ENCODE data around the gene LRMDA. TPM values are rescaled to one million over a fixed set of nuclear protein-coding genes. Genes with fewer than 3 reads are reported as not detected.

The LRMDA gene
- total RNA-seq, 1 donor from 2014 or later, result not detected

- no peak for ATAC-seq (ENCODE audit: low read depth)
- no peak overlapping the region for H3K27ac Mint-ChIP-seq
- H3K4me3 Mint-ChIP-seq, result no peak overlapping the region
- intact Hi-C loops (cut with micrococcal nuclease), result no loop called here
- ChIA-PET POLR2A (no interaction called here), CTCF (no interaction called here)
- H3K9me3 Mint-ChIP-seq, result peaks cover 13% of the 10 kb centered on the region
- H3K27me3 Mint-ChIP-seq, result peaks cover 6% of the 10 kb centered on the region
- no peak for TF ChIP-seq CTCF (IDR thresholded peaks at IDR 0.05)
- DNase-seq, result no peak
- no peaks in the 10 kb centered on the region for H3K36me3 Mint-ChIP-seq (ENCODE audit: low read depth)
- no peaks in the 10 kb centered on the region for H3K4me1 Mint-ChIP-seq
These were observed 16.7 kb downstream of the LRMDA start for GRCh38 chr10:75448166-75448565.

- POLR2A ChIA-PET, result no interaction called here
- CTCF ChIA-PET, result no interaction called here
- no peak for TF ChIP-seq CTCF (IDR thresholded peaks at IDR 0.05)
- Mint-ChIP-seq H3K27me3 (peaks cover 8% of the 10 kb centered on the region), H3K9me3 (peaks cover 6% of the 10 kb centered on the region), H3K27ac (no peak overlapping the region), H3K36me3 (ENCODE audit: low read depth) (no peaks in the 10 kb centered on the region), H3K4me1 (no peaks in the 10 kb centered on the region), H3K4me3 (no peak overlapping the region)
- ATAC-seq (ENCODE audit: low read depth) (no peak), DNase-seq (no peak)
- intact Hi-C loops (cut with micrococcal nuclease), result no loop called here
These were observed 18.1 kb downstream of the LRMDA start for GRCh38 chr10:75449382-75450074.

- CTCF ChIA-PET, result no interaction called here
- Mint-ChIP-seq H3K4me1 (no peaks in the 10 kb centered on the region), H3K27ac (no peak overlapping the region), H3K9me3 (peaks cover 6% of the 10 kb centered on the region), H3K36me3 (ENCODE audit: low read depth) (no peaks in the 10 kb centered on the region), H3K4me3 (no peak overlapping the region), H3K27me3 (peaks cover 8% of the 10 kb centered on the region)
- ATAC-seq (ENCODE audit: low read depth) (no peak), DNase-seq (no peak)
- TF ChIP-seq CTCF (IDR thresholded peaks at IDR 0.05), result no peak
- POLR2A ChIA-PET, result interaction anchor here (0.5 kb wide), 1 partner anchor 47 kb away, joined by 3 read pairs; no protein-coding TSS in a partner anchor
- intact Hi-C loops (cut with micrococcal nuclease), result no loop called here
These were observed 18.6 kb downstream of the LRMDA start for GRCh38 chr10:75450075-75450445.

DNA sequence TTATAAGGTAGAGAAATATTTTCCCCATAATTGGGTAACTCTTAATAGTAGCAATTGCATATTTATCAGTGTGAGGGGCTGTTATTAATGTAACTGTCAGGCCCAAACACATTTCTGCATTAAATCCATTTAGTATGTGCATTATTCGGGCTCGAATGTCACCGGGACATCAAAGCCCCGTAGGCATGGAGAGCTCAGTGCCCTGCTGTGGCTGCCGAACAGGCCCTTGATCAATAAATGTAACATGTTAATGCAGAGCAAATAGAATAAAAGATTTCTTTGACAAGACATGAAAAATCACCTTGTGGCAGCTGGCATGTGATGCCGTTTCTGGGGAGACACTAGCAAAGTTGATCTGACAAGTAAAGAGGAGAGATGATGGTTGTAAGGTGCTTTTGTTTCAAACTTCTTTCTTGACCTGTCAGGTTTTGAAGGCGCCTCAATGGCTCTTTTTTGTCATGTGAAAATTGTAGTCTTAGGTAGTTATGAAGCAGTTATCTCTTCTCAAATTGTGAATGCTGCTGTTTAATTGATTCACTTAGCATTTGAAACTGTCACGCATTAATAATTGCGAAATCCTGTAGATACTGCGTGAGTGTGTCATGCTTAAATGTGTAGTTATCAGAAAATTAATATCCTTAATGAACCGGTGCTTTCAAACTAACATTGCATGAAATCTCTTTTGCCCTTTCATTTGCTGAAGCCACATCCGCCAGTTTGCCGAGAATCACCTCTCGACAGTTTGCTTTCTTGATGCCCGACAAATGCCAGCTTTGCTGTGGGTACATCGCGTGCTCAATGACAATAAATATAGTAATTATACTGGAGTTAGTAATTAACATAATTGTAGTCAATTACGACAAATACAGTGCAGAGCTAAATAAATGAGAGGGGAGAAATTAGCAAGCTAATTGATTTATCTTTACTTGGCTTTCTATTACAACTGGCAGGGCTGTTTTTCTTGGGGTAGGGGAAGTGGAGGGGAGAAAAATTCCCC, 19.5 kb downstream of the LRMDA start:
- ATAC-seq (ENCODE audit: low read depth) (no peak), DNase-seq (no peak)
- no peaks in the 10 kb centered on the region for H3K4me1 Mint-ChIP-seq
- peaks cover 8% of the 10 kb centered on the region for H3K27me3 Mint-ChIP-seq
- ChIA-PET CTCF (no interaction called here), POLR2A (interaction anchor here (0.5 kb wide), 1 partner anchor 47 kb away, joined by 3 read pairs; no protein-coding TSS in a partner anchor)
- H3K36me3 Mint-ChIP-seq (ENCODE audit: low read depth), result no peaks in the 10 kb centered on the region
- intact Hi-C loops (cut with micrococcal nuclease), result no loop called here
- H3K4me3 Mint-ChIP-seq, result no peak overlapping the region
- peaks cover 6% of the 10 kb centered on the region for H3K9me3 Mint-ChIP-seq
- no peak overlapping the region for H3K27ac Mint-ChIP-seq
- no peak for TF ChIP-seq CTCF (IDR thresholded peaks at IDR 0.05)

GRCh38 chr10:75451831-75452230, 20.4 kb downstream of the LRMDA start:
- H3K27me3 Mint-ChIP-seq, result peaks cover 6% of the 10 kb centered on the region
- ATAC-seq (ENCODE audit: low read depth), result no peak
- POLR2A ChIA-PET, result no interaction called here

More at GRCh38 chr10:75451831-75452230, 20.4 kb downstream of the LRMDA start:
- Mint-ChIP-seq H3K9me3 (peaks cover under 1% of the 10 kb centered on the region), H3K4me3 (no peak overlapping the region), H3K27ac (no peak overlapping the region), H3K4me1 (no peaks in the 10 kb centered on the region), H3K36me3 (ENCODE audit: low read depth) (no peaks in the 10 kb centered on the region)
- no peak for TF ChIP-seq CTCF (IDR thresholded peaks at IDR 0.05)
- intact Hi-C loops (cut with micrococcal nuclease), result no loop called here
- DNase-seq, result no peak
- CTCF ChIA-PET, result no interaction called here

Data from activated B cell treated with CpG ODN at 0.5 μM for 24 hours (primary cell).